ENCODE measurements around the gene RPL3. TPM values are rescaled to one million over a fixed set of nuclear protein-coding genes. Genes with fewer than 3 reads are reported as not detected.

The RPL3 gene
- polyA plus RNA-seq, 1 experiment: 4,772 TPM

- no peak for TF ChIP-seq CTCF (IDR thresholded peaks at IDR 0.05; ENCODE audit: insufficient read depth, low read depth, low read length)
- H3K27me3 ChIP-seq (ENCODE audit: control insufficient read depth, insufficient read depth, low read length): no peaks in the 10 kb centered on the region
- ChIA-PET POLR2A (no interaction called here), CTCF (interaction anchor here (0.6 to 0.8 kb wide), 2 partner anchors 37 to 1974 kb away, joined by 4 read pairs; no protein-coding TSS in a partner anchor)
- no peaks in the 10 kb centered on the region for H3K36me3 ChIP-seq (ENCODE audit: control insufficient read depth, insufficient read depth, low read length)
- no peak overlapping the region for H3K4me3 ChIP-seq (ENCODE audit: low read depth, low read length)
- DNase-seq (ENCODE audit: low read depth): no peak
Measured at GRCh38 chr22:39268645-39269044, 50.8 kb downstream of the RPL3 start.

- no peaks in the 10 kb centered on the region for H3K27me3 ChIP-seq (ENCODE audit: control insufficient read depth, insufficient read depth, low read length)
- no peak overlapping the region for H3K4me3 ChIP-seq (ENCODE audit: low read depth, low read length)
- ChIA-PET CTCF (interaction anchor here (0.6 kb wide), 1 partner anchor 1975 kb away, joined by 4 read pairs; no protein-coding TSS in a partner anchor), POLR2A (no interaction called here)
- no peaks in the 10 kb centered on the region for H3K36me3 ChIP-seq (ENCODE audit: control insufficient read depth, insufficient read depth, low read length)
- no peak for TF ChIP-seq CTCF (IDR thresholded peaks at IDR 0.05; ENCODE audit: insufficient read depth, low read depth, low read length)
- no peak for DNase-seq (ENCODE audit: low read depth)
Measured at GRCh38 chr22:39267974-39268373, 51.4 kb downstream of the RPL3 start.

- DNase-seq (ENCODE audit: low read depth): no peak
- no peak for TF ChIP-seq CTCF (IDR thresholded peaks at IDR 0.05; ENCODE audit: insufficient read depth, low read depth, low read length)
- no peaks in the 10 kb centered on the region for H3K27me3 ChIP-seq (ENCODE audit: control insufficient read depth, insufficient read depth, low read length)
- ChIA-PET CTCF (no interaction called here), POLR2A (no interaction called here)
- no peaks in the 10 kb centered on the region for H3K36me3 ChIP-seq (ENCODE audit: control insufficient read depth, insufficient read depth, low read length)
- no peak overlapping the region for H3K4me3 ChIP-seq (ENCODE audit: low read depth, low read length)
Measured at GRCh38 chr22:39266398-39267030, 52.9 kb downstream of the RPL3 start.

- TF ChIP-seq CTCF (IDR thresholded peaks at IDR 0.05; ENCODE audit: insufficient read depth, low read depth, low read length): no peak
- POLR2A ChIA-PET: no interaction called here
Measured at GRCh38 chr22:39265143-39265886, 54.1 kb downstream of the RPL3 start.

GRCh38 chr22:39264349-39265038, 54.9 kb downstream of the RPL3 start:
- ChIA-PET POLR2A (no interaction called here), CTCF (interaction anchor here (1.1 kb wide), 1 partner anchor 252 kb away, joined by 3 read pairs; no protein-coding TSS in a partner anchor)
- TF ChIP-seq CTCF (IDR thresholded peaks at IDR 0.05; ENCODE audit: insufficient read depth, low read depth, low read length): no peak
- no peaks in the 10 kb centered on the region for H3K36me3 ChIP-seq (ENCODE audit: control insufficient read depth, insufficient read depth, low read length)
- no peaks in the 10 kb centered on the region for H3K27me3 ChIP-seq (ENCODE audit: control insufficient read depth, insufficient read depth, low read length)
- no peak overlapping the region for H3K4me3 ChIP-seq (ENCODE audit: low read depth, low read length)
- DNase-seq (ENCODE audit: low read depth): no peak

More at GRCh38 chr22:39265143-39265886, 54.1 kb downstream of the RPL3 start:
- CTCF ChIA-PET: no interaction called here
- no peaks in the 10 kb centered on the region for H3K27me3 ChIP-seq (ENCODE audit: control insufficient read depth, insufficient read depth, low read length)
- H3K36me3 ChIP-seq (ENCODE audit: control insufficient read depth, insufficient read depth, low read length): no peaks in the 10 kb centered on the region
- DNase-seq (ENCODE audit: low read depth): no peak
- no peak overlapping the region for H3K4me3 ChIP-seq (ENCODE audit: low read depth, low read length)
